GM18526 (cell line): ENCODE measurements around the gene BMF.

Experiments used
- POLR2A ChIP-seq: IDR thresholded peaks from 3 replicates; pipeline ENCODE4 v1.6.1; 2011; ENCODE audit not compliant: insufficient read length; ENCODE audit errors: extremely low read depth

BMF gene

DNA sequence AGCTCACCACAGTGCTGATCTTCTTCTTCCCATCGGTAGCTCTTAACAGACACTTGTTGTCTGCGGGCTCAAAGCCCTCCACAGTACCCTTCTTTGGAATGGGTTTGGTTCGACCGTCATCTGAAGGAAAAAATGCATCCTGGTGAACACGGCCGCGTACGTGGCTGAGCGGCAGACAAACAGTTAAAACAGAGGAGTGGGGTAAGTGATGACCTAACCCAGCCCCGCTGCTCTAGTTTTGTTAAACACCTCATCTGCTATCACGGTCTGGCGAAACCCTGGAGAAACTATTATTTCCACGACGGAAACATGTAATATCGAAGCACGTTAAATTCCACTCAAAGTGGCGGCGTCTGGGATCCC, 70.4 kb downstream of the BMF start:
- TF ChIP-seq POLR2A, result no peak
